Tibial nerve (tissue), 4 donors: ENCODE results near the gene CAMKMT.

Source experiments
- CTCF ChIP-seq, 5 experiments: fragments of 200-600 bp in 3 of 5; fragments of 450-650 bp in 2 of 5; sonication (generic) in 3 of 5; IDR thresholded peaks; one replicate each; pipeline ENCODE4 v1.5.1; 2016 to 2019; ENCODE audit warnings: antibody characterized with exemption in 5 of 5, mild to moderate bottlenecking in 3 of 5, moderate library complexity in 2 of 5
- EP300 ChIP-seq, 2 donors: sonication (generic); formaldehyde crosslinking; IDR thresholded peaks; one replicate each; pipeline ENCODE4 v1.6.1; 2017; ENCODE audit warnings: antibody characterized with exemption in 2 of 2, mild to moderate bottlenecking in 1 of 2
- POLR2A ChIP-seq, 2 donors: fragments of 450-650 bp; IDR thresholded peaks; one replicate each; pipeline ENCODE4 v1.6.1; 2017; ENCODE audit warnings: antibody characterized with exemption in 2 of 2, mild to moderate bottlenecking in 2 of 2, moderate library complexity in 2 of 2

- no peak for TF ChIP-seq POLR2A (IDR thresholded peaks at IDR 0.05)
- no peak for TF ChIP-seq CTCF (IDR thresholded peaks at IDR 0.05)
- no peak for TF ChIP-seq EP300 (IDR thresholded peaks at IDR 0.05)
These were observed 95.2 kb downstream of the CAMKMT start for GRCh38 chr2:44456946-44457345.
